Activated CD4-positive, alpha-beta T cell treated with anti-CD3 and anti-CD28 coated beads for 24 hours (primary cell): ENCODE results near the gene RTP1.
"Not testable (repeated sequence)": the region's sequence is repeated elsewhere in the genome, so short reads cannot be mapped to it uniquely, and the experiment has no call there.

Experiments
- DNase-seq, 2 donors: peaks; one replicate each; pipeline ENCODE4 v3.0.0-alpha.2; 2020; ENCODE audit warnings: low read depth in 2 of 2

RTP1 gene

GRCh38 chr3:187198490-187198889 lies 1.2 kb downstream of the RTP1 start:
- no peak for DNase-seq

- DNase-seq = not testable (repeated sequence)
Measured at GRCh38 chr3:187199463-187200050, 2.3 kb downstream of the RTP1 start.

GRCh38 chr3:187205683-187206082 lies 8.4 kb downstream of the RTP1 start:
- no peak for DNase-seq

- DNase-seq = no peak
Measured at GRCh38 chr3:187207062-187207461, 9.8 kb downstream of the RTP1 start.

GRCh38 chr3:187207624-187208023 lies 10.3 kb downstream of the RTP1 start:
- no peak for DNase-seq

GRCh38 chr3:187208159-187208558 lies 10.9 kb downstream of the RTP1 start:
- no peak for DNase-seq

- DNase-seq = no peak
Measured at GRCh38 chr3:187209491-187209890, 12.2 kb downstream of the RTP1 start.

- no peak for DNase-seq
Measured at GRCh38 chr3:187210091-187210490, 12.8 kb downstream of the RTP1 start.

GRCh38 chr3:187210545-187211327 lies 13.4 kb downstream of the RTP1 start:
- DNase-seq = no peak

GRCh38 chr3:187211532-187212195 lies 14.4 kb downstream of the RTP1 start:
- DNase-seq = no peak

- no peak for DNase-seq
Measured at GRCh38 chr3:187212196-187212545, 14.9 kb downstream of the RTP1 start.

- DNase-seq = no peak
Measured at GRCh38 chr3:187212705-187213104, 15.4 kb downstream of the RTP1 start.

- no peak for DNase-seq
Measured at GRCh38 chr3:187213616-187214015, 16.3 kb downstream of the RTP1 start.

- no peak for DNase-seq
Measured at GRCh38 chr3:187215460-187215859, 18.2 kb downstream of the RTP1 start.

GRCh38 chr3:187222801-187223200 lies 25.5 kb downstream of the RTP1 start:
- DNase-seq = no peak

GRCh38 chr3:187223799-187224198 lies 26.5 kb downstream of the RTP1 start:
- no peak for DNase-seq

- DNase-seq = no peak
Measured at GRCh38 chr3:187227658-187228258, 30.5 kb downstream of the RTP1 start.

- no peak for DNase-seq
Measured at GRCh38 chr3:187228740-187229139, 31.5 kb downstream of the RTP1 start.

GRCh38 chr3:187230011-187230410 lies 32.7 kb downstream of the RTP1 start:
- DNase-seq = no peak

GRCh38 chr3:187236962-187237361 lies 39.7 kb downstream of the RTP1 start:
- DNase-seq = no peak

- DNase-seq = no peak
Measured at GRCh38 chr3:187237741-187238140, 40.5 kb downstream of the RTP1 start.

GRCh38 chr3:187238239-187238638 lies 41.0 kb downstream of the RTP1 start:
- no peak for DNase-seq

GRCh38 chr3:187238835-187239234 lies 41.5 kb downstream of the RTP1 start:
- not testable (repeated sequence) for DNase-seq
